Loucy (cell line): ENCODE data around the gene PARP12.

Experiments
- H2AFZ ChIP-seq: fragments of 200-600 bp; sonication (generic); 2 replicates; pipeline ENCODE4 v1.6.0; 2016; ENCODE audit warnings: antibody characterized with exemption, mild to moderate bottlenecking, low read length, moderate library complexity
- H3F3A ChIP-seq: fragments of 200-600 bp; 2 replicates; pipeline ENCODE4 v1.6.0; 2016; ENCODE audit warnings: antibody characterized with exemption, low read depth, mild to moderate bottlenecking
- H3K27me3 ChIP-seq: fragments of 200-600 bp; sonication (generic); 2 replicates; pipeline ENCODE4 v1.6.1; 2014; ENCODE audit warnings: low read length, mild to moderate bottlenecking; ENCODE audit not compliant: insufficient read depth, poor library complexity, severe bottlenecking
- H3K36me3 ChIP-seq: fragments of 200-600 bp; sonication (generic); 2 replicates; pipeline ENCODE4 v1.6.1; 2016; ENCODE audit warnings: low read length; ENCODE audit not compliant: insufficient read depth
- H3K4me1 ChIP-seq: fragments of 200-600 bp; sonication (generic); 2 replicates; pipeline ENCODE4 v1.5.1; 2014; ENCODE audit warnings: low read length, mild to moderate bottlenecking; ENCODE audit not compliant: insufficient read depth, poor library complexity, severe bottlenecking
- H3K4me2 ChIP-seq: fragments of 200-600 bp; sonication (generic); 2 replicates; pipeline ENCODE4 v1.6.0; 2014; ENCODE audit warnings: antibody characterized with exemption, low read length, low read depth, mild to moderate bottlenecking; ENCODE audit not compliant: poor library complexity, severe bottlenecking
- H3K4me3 ChIP-seq: fragments of 200-600 bp; sonication (generic); 2 replicates; pipeline ENCODE4 v1.5.1; 2014; ENCODE audit warnings: low read length, mild to moderate bottlenecking, mixed read lengths; ENCODE audit not compliant: poor library complexity, severe bottlenecking
- H3K79me2 ChIP-seq: fragments of 200-600 bp; sonication (generic); 2 replicates; pipeline ENCODE4 v1.6.1; 2014; ENCODE audit warnings: low read length; ENCODE audit not compliant: insufficient read depth
- H3K9ac ChIP-seq: fragments of 200-600 bp; sonication (generic); 2 replicates; pipeline ENCODE4 v1.6.0; 2014; ENCODE audit warnings: mild to moderate bottlenecking, low read depth, low read length, moderate library complexity; ENCODE audit not compliant: poor library complexity, severe bottlenecking
- H3K9me2 ChIP-seq: fragments of 200-600 bp; sonication (generic); replicated peaks from 2 replicates; pipeline ENCODE4 v1.6.1; 2016; ENCODE audit warnings: low read depth, low read length, mixed read lengths
- H3K9me3 ChIP-seq: fragments of 200-600 bp; sonication (generic); 2 replicates; pipeline ENCODE4 v1.6.1; 2014; ENCODE audit warnings: mild to moderate bottlenecking, antibody characterized with exemption, low read length, low read depth; ENCODE audit not compliant: insufficient read depth
- H4K20me1 ChIP-seq: fragments of 200-600 bp; sonication (generic); 2 replicates; pipeline ENCODE4 v1.6.0; 2014; ENCODE audit warnings: antibody characterized with exemption, low read length, mild to moderate bottlenecking; ENCODE audit not compliant: insufficient read depth, poor library complexity, severe bottlenecking
- EZH2phosphoT487 ChIP-seq: fragments of 200-600 bp; IDR thresholded peaks from 2 replicates; pipeline ENCODE4 v1.6.1; 2018; ENCODE audit warnings: antibody characterized with exemption, mild to moderate bottlenecking, moderate library complexity, borderline replicate concordance
- TF ChIP-seq, protein P1 (sequence below): fragments of 200-600 bp; sonication (generic); conservative IDR thresholded peaks from 2 replicates; pipeline ENCODE4 v1.5.1; 2014; ENCODE audit warnings: mild to moderate bottlenecking, antibody characterized with exemption, low read length

Gene PARP12

DNA sequence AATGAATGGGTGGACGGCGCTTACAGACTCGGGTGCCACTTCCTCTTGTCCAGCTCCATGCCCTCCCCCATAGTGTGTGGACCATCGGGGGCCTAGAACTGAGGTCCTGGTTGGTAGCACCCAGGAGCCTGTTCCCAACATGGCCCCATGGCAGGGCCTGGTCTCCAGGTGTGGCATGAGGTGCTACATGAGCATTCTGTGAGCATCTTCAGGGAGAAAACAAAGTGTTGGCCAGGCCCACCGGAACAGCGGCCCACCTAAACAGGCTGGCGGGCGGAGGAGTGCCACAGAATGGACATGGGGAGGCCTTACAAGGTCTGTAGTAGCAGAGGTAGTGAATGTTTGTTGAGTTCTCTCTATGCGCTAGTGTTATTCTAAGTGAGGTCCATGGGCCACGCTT is 76.9 kb downstream of the PARP12 start:
- no peaks in the 10 kb centered on the region for H3K9me2 ChIP-seq
- H3K36me3 ChIP-seq, result no peaks in the 10 kb centered on the region
- TF ChIP-seq, protein P1, sequence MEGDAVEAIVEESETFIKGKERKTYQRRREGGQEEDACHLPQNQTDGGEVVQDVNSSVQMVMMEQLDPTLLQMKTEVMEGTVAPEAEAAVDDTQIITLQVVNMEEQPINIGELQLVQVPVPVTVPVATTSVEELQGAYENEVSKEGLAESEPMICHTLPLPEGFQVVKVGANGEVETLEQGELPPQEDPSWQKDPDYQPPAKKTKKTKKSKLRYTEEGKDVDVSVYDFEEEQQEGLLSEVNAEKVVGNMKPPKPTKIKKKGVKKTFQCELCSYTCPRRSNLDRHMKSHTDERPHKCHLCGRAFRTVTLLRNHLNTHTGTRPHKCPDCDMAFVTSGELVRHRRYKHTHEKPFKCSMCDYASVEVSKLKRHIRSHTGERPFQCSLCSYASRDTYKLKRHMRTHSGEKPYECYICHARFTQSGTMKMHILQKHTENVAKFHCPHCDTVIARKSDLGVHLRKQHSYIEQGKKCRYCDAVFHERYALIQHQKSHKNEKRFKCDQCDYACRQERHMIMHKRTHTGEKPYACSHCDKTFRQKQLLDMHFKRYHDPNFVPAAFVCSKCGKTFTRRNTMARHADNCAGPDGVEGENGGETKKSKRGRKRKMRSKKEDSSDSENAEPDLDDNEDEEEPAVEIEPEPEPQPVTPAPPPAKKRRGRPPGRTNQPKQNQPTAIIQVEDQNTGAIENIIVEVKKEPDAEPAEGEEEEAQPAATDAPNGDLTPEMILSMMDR, result no peak
- TF ChIP-seq EZH2phosphoT487, result no peak
- H2AFZ ChIP-seq, result no peak overlapping the region
- H3K4me1 ChIP-seq, result peaks cover 10% of the 10 kb centered on the region
- H3K27me3 ChIP-seq, result no peaks in the 10 kb centered on the region
- H3K9ac ChIP-seq, result no peak overlapping the region
- no peaks in the 10 kb centered on the region for H4K20me1 ChIP-seq
- H3K4me3 ChIP-seq, result no peak overlapping the region
- H3K4me2 ChIP-seq, result no peak overlapping the region
- H3K9me3 ChIP-seq, result no peaks in the 10 kb centered on the region
- H3F3A ChIP-seq, result no peaks in the 10 kb centered on the region
- no peaks in the 10 kb centered on the region for H3K79me2 ChIP-seq

DNA sequence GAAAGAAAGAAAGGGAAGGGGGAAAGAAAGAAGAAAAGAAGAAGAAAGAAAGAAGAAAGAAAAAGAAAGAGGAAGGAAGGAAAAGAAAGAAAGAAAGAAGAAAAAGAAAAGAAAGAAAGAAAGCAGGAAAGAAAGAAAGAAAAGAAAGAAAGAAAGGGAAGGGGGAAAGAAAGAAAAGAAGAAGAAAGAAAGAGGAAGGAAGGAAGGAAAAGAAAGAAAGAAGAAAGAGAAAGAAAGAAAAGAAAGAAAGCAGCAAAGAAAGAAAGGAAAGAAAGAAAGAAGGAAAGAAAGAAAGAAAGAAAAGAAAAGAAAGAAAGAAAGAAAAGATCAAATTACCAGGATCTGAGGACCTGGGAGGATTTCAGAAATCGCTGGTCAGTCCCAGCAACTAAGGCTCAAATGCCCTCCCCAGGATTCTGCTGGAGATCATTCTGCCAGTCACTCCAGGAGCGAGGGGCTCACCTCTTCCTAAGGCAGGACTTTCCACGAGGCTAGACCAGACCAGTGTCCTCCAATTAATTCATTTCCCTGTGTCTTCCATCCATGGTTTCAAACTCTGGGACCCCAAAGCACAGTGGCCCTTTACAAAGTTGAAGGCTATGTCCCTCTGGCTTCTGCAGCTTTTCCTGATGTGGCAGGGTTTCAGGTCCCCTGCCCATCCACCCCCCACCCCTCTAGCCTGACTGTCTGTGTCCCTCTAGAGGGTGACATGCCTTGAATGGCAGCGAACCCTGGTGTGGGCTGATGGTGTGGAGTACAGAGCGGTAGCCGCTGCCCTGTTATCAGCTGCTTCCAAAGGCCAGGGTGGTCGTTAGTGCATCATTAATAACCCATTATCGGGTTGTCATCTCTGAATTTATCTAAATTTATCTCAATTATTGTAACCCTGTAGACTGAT is 77.9 kb downstream of the PARP12 start:
- no peaks in the 10 kb centered on the region for H3K9me2 ChIP-seq
- H3K4me1 ChIP-seq, result peaks cover 13% of the 10 kb centered on the region
- H3K4me2 ChIP-seq, result no peak overlapping the region
- H3K27me3 ChIP-seq, result no peaks in the 10 kb centered on the region
- no peaks in the 10 kb centered on the region for H3K79me2 ChIP-seq
- H3K4me3 ChIP-seq, result no peak overlapping the region
- no peak overlapping the region for H2AFZ ChIP-seq
- no peaks in the 10 kb centered on the region for H4K20me1 ChIP-seq
- no peaks in the 10 kb centered on the region for H3F3A ChIP-seq
- no peaks in the 10 kb centered on the region for H3K9me3 ChIP-seq
- no peak overlapping the region for H3K9ac ChIP-seq
- no peaks in the 10 kb centered on the region for H3K36me3 ChIP-seq
- TF ChIP-seq EZH2phosphoT487, result no peak

GRCh38 chr7:139982927-139983920 is 79.5 kb downstream of the PARP12 start:
- Histone ChIP-seq H3K9me3 (no peaks in the 10 kb centered on the region), H3K36me3 (no peaks in the 10 kb centered on the region), H3K27me3 (no peaks in the 10 kb centered on the region), H3K4me2 (no peak overlapping the region), H3K4me1 (peaks cover 12% of the 10 kb centered on the region), H3K9ac (no peak overlapping the region), H3F3A (no peaks in the 10 kb centered on the region), H3K9me2 (no peaks in the 10 kb centered on the region), H4K20me1 (no peaks in the 10 kb centered on the region), H2AFZ (no peak overlapping the region), H3K79me2 (no peaks in the 10 kb centered on the region), H3K4me3 (no peak overlapping the region)
- TF ChIP-seq EZH2phosphoT487, result no peak
- TF ChIP-seq, protein P1, result no peak
